Right ventricle myocardium superior (tissue), 1 donor: ENCODE measurements around the gene CORO1C. TPM values are rescaled to one million over a fixed set of nuclear protein-coding genes. Genes with fewer than 3 reads are reported as not detected.
A peak's percentile ranks its signal among the peaks of the same experiment; 100 is the strongest.
"Not testable (repeated sequence)": the region's sequence is repeated elsewhere in the genome, so short reads cannot be mapped to it uniquely, and the experiment has no call there.

Experiments used
- ATAC-seq: fragments of 200-7000 bp; cut with Tn5 transposase; one replicate; pipeline ENCODE4 v1.9.1; 2020; ENCODE audit warnings: mild to moderate bottlenecking; ENCODE audit not compliant: poor library complexity
- DNase-seq: peaks from one replicate; pipeline ENCODE4 v3.0.0-alpha.2; 2020
- intact Hi-C: fragments of 100-400 bp; cut with DNase I; formaldehyde crosslinking; loops from one replicate; pipeline ENCODE4 v1.11.2; 2022
- total RNA-seq: library from RNA; stranded (reverse); fragmentation: NEBNext Ultra II Directional; extraction: Animal tissue kit (Norgen Biotek cat#: 25700); gene quantifications from one replicate; pipeline ENCODE4 v1.2.1, GENCODE V29; 2021
- donor health status: DM: no; HTN: yes; CAD: no; lungs with severe emphysema.

The CORO1C gene
- total RNA-seq, 1 donor from 2014 or later, result 69.1 TPM

DNA sequence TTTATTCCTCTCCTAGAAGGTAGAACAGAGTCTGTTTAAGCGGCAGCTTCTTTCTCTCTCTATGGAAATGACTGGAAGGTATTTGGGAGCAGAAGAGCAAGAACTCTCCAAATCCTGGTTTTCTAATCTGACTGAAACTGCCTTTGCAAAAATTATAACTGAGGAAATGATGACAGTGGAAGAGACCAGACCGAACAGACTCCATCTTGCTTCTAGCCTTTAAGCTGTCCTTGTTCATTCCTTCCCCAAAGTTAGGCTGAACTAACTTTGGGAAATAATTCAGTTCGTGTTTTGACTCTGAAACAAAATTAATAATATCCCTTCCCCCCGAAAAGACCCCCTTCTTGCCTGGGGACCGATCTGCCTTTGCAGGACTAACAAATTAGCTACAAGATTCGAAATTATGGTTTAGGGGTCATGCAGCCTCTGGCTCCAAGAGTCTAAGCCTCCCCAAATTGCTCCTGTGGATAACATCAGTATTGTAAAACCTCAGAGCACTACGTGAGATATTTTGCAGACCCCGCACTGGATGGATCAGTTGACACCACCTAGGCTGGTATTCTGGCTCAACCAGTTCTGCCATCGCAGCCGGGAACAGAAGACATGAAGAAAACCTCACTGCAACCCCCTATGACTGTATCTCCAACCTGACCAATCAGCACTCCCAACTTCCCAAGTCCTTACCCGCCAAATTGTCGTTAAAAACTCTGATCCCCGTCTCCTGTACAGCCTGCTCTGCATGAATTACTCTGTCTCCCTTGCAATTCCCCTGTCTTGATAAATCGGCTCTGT lies 111.8 kb downstream of the CORO1C start:
- DNase-seq (no peak), ATAC-seq (no peak)
- intact Hi-C loops, result loop anchor here (2.0 kb wide), 1 partner anchor 55 kb away; no protein-coding TSS in a partner anchor

DNA sequence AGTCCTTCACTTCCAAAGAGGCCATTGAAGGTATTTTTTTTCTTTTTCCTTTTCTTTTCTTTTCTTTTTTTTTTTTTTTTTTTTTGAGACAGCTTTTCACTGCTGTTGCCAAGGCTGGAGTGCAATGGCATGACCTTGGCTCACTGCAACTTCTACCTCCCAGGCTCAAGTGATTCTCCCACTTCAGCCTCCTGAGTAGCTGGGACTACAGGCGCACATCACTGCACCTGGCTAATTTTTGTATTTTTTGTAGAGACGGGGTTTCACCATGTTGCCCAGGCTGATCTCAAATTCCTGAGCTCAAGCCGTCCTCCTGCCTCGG lies 112.4 kb downstream of the CORO1C start:
- ATAC-seq, result not testable (repeated sequence)
- intact Hi-C loops, result loop anchor here (2.0 kb wide), 1 partner anchor 54 kb away; no protein-coding TSS in a partner anchor

DNA sequence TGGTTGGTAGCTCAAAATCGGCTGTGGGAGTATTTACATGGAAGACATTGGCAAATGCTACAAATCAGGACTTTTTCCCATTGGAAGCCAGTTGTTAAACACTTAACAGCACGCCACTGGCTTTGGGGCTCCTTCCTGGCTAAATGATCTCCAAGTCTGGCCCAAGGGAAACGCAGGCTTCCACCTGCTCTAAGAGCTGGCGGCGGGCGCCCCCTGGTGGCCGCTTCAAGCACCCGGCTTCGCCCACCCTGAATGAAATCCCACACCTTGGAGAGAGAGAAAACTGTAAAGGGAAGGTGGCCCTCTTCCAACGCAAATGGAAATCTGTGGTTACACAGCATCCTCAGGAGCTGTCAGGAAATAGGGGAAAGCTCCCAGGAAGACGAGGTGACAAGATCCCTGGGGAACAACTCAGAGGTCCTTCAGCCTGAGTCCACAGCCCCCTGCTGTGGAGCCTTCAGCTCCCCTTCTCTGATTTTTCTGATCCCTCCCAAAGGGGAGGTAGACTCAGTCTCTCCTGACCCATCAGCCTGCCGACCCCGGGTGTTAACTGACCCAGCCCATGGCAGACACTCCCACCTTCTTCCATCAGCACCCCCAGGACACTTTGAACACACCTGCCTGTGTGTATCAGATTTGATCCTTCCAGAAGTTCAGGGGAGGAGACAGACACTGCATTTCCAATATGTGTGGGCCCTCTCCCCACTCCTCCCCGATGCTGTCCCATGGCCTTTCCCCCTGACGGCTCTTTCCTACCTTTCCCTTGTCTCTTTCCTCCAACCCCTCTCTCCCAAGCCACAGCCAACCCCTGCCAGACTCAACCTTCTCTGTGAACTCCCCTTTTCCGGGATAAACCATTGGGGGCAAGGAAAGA lies 113.0 kb downstream of the CORO1C start:
- peak; percentile 88 for DNase-seq
- intact Hi-C loops, result loop anchor here (2.0 kb wide), 1 partner anchor 54 kb away; no protein-coding TSS in a partner anchor
- peak; percentile 91 for ATAC-seq

More for the DNA sequence above, 112.4 kb downstream of the CORO1C start:
- DNase-seq, result not testable (repeated sequence)

DNA sequence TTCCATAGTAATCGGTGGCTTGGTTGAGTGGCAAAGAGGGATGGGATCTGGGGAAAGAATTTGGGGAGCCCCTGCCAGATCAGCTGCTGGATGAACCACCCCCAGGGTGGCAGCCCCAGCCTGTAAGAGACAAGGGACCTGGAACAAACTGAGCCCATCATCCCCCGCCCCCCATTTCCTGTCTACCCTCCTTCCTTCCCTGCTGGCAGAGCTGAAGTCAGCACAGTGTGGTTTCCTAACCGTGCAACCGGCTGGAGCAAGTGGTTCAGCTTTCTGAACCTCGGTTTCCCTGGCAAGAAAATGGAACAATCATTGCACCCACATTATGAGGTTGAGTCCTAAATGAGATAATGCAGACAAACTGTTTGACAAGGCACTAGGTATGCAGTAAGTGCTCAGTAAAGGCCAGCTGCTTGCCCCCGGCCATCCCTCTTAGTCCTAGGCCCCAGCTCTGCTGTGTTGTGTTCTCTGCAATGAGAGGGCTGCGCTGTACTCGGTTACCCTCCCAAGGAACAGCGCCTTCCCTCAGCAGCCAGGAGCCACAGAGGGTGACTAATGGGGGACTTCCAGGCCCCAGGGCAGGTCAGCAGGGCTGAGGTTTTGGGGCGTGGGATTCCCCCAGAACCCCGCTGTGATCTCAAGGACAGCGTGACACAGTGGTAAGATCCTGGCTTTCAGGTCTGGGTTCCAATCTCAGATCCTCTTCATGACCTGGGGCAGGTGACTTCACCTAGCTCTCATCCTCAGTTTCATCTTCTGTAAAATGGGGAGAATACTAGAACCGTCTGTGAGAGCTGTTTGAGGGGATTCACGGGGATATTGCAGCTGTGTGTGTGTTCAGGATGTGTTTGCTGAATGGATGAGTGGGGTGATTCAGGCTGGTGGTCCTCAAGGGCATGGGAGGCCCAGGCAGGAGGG lies 114.1 kb downstream of the CORO1C start:
- ATAC-seq (peak; percentile 36), DNase-seq (peak; percentile 61)
- intact Hi-C loops, result no loop called here

DNA sequence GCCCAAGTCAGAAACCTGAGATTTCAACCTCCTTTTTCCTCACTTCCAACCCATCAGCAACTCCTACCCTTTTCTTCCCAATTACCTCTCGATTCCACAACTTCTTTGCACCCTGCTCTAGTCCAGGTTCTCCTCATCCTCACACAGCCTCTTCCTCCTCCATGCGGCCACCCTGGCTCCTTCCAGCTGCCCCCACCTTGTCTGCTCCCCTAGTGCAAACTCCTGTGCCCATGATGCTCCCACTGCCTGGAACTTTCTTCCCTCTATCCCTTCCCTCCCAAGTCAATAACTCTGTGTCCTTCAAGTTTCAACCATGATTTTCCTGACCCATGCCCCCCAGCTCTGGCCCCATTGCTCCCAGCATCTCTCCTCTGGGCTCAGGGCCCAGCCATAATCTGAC lies 115.0 kb downstream of the CORO1C start:
- ATAC-seq (no peak), DNase-seq (no peak)
- intact Hi-C loops, result no loop called here

DNA sequence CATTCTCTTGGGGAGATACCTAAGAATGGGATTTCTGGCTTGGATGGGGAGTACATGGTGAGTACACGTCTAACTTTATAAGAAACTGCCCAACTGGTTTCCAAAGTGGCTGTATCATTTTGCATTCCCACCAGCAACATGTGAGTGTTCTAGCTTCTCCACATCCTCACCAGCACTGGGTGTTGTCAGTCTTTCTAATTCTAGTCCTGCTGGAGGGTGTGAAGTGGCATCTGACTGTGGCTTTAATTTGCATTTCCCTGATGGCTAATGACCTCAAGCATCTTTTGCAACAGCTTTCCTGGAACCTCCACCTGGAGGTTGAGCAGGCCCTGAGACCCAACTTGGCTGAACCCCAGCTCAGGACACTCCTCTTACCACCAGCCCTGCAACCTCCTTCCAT lies 115.4 kb downstream of the CORO1C start:
- no peak for DNase-seq
- intact Hi-C loops, result no loop called here
- no peak for ATAC-seq

DNA sequence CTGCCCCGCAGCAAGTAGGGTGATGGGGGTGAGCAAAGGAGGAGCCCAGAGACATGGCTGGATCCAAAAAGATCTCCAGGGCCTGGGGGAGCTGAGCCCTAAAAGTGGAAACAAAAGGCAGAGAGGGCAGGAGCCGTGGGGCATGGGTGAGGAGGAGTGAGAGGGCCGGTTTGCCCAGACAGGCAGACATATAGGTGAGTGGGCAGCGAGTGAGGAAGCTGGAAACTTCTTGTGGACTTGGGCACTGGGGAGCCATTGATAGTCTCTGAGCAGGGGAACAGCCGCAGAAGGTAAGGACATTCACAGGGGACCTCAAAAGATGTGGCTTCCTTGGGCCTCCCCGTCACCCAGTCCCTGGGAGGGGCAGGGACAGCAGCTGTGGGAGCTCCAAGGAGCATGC lies 116.7 kb downstream of the CORO1C start:
- no peak for DNase-seq
- no peak for ATAC-seq
- intact Hi-C loops, result no loop called here

DNA sequence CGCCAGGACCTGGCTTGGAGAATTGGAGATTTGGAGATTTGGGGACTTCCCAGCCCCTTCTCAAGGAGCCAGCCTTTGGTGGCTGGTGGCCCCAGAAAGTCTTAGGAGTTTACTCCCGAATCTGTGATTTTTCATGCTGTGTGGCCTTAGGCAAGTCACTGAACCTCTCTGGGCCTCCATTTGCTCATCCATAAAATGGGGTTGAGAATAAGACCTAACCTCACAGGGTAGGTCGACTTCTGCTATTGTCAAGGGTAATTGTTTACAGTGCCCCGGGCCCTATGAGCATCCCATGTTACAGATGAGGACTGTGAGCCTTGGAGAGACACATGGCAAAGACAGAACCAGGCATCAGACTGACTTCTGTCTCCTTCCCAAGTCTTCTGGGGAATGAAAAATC lies 117.3 kb downstream of the CORO1C start:
- DNase-seq (no peak), ATAC-seq (no peak)
- intact Hi-C loops, result no loop called here

DNA sequence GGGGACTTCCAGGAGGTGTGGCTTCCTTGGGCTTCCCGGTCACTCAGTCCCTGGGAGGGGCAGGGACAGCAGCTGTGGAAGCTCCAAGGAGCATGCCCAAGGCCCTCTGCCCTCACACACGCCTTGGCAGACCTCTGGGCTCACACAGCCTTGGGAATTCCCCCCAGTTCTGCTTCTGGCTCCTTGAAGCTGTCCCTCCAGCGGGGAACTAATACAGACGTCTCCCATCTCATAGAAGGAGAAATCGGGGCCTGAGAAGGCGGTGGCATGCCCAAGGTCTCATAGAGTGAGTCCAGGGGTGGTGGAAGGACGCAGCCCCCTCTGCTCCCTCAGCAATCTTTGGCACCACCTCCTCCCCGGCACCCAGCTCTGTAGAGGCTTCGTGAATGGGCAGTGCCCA lies 117.8 kb downstream of the CORO1C start:
- intact Hi-C loops, result no loop called here
- DNase-seq, result no peak
- no peak for ATAC-seq

DNA sequence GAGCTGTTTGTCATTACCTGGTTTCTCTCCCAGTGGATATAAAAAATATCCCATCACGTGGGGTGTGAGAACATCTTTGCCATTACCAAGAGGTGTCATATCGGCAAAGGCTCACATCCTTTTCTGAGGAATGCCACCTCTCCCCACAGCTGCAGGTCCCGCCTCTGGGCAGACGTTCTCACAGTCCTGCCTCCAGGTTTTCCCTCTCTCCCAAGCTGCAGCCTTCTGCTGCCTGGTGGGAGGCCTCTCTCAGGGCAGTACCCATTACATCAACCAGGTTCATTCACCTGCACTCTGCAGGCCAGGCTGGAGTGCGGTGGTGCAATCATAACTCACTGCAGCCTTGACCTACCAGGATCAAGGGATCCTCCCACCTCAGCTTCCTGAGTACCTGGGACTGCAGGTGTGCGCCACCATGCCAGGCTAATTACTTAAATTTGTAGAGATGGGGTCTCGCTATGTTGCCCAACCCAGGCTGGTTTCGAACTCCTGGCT lies 118.5 kb downstream of the CORO1C start:
- ATAC-seq, result no peak
- intact Hi-C loops, result no loop called here

DNA sequence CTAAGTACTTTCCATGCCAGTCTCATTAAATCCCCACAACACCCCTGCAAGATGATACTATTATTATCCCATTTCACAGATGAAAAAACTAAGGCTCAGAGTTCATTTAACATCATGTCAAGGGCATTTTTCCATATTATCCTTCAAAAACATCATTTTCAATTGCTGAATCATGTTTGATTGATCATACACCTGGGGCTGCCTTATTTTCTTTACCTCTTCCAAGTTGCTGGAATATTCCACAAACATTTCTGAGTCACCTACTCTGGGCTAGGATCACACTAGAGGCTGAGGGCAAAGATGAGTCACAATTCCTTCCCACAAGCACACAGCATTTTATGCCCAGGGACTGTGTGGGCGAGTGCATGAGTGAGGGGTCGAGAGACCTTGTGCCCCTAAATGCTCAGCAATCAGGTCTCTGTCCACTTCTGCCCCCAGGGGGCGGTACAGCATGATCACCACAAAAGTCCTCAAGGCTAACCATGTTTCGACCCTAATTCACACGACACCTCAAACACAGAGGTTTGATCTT lies 119.4 kb downstream of the CORO1C start:
- no peak for ATAC-seq
- DNase-seq, result no peak
- intact Hi-C loops, result no loop called here

More for the DNA sequence above, 118.5 kb downstream of the CORO1C start:
- no peak for DNase-seq

DNA sequence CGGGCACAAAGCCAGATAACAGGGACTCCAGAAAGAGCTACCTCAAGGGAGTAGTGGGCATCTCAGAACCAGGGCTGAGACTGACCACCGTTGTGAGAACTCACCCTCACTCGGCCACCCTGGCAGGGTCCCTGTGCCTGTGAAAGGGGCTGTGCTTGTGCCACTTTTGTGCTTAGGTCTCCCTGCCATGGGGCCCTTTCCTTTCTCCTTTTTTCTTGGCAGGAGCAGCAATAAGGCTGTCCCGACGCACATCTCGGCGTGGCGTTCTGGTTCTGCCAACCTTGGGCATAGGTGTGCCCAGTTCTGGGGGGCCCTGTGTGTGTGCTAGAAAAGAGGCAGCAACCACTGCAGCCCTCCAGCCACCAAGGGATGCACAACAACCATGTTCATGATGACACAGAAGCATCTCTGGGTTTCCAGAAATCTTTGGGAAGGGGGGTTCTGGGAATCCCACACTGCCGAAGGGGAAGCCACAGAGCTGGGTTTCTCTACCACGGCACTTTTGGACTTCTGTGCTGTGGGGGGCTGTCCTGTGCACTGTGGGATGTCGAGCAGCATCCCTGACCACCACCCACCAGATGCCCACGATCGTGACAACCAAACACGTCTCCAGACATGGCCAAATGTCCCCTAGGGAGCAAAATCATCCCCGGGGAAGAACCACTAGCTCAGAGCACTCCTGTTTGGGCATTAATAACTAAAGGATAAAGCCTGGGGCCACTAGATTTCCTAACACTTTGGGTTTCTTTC lies 120.3 kb downstream of the CORO1C start:
- DNase-seq (no peak), ATAC-seq (no peak)
- intact Hi-C loops, result no loop called here

DNA sequence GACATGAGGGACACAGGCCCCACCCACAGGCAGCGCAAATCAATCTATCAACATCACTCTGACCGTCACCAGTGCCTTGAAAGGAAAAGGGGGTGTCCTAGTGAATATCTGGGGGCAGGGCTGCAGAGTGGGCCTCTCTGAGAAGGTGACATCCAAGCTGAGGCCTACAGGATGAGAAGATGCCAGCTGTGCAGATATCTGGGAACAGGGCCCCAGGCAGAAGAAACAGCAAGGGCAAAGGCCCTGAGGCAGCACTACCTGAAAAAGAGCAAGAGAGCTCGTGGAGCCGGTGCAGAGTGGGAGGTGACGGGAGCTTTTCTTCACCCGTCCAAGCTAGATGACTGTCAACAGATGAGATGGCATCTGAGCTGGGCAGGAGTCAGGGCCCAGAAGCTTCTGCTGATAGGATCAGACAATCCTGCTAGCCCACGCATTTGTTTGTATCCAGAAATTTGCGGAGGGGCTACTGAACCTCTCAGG lies 120.9 kb downstream of the CORO1C start:
- ATAC-seq, result no peak
- no peak for DNase-seq
- intact Hi-C loops, result no loop called here

DNA sequence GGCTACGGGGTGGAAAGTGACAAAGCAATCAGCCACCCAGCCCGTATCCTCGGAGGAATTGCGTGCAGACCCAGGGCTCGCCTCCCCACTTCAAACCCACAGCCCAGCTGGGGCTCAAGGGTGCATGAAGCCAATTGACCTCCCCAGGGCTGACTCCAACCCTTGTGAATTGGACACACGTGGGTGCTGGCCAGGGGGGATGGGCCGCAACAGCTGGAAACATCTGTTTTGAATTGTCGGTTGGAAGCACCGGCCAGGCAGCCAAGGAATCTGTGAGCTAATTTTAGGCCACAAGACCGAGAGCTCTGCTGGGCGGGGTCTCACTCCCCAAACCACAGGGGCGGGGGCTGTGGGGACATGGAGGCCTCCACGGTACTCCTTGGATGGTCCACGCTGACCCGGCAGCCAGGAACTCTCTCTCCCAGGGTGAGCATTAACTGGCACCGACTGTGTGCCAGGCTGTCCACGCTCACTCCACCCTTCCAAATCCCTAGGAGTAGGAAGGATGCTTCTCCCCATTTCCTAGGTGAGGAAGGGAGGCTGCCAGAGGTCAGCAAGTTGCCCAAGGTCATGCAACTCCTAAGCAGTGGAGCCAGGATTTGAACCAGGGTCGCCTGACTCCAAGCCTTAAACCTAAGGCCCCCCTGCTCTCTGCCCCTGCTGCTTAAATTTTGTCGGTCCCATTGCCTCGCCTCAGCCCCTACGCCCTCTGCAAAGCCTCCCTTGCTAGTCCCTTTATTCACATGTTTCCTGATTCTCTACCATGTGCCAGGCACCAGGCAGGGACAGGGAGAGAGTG lies 121.6 kb downstream of the CORO1C start:
- DNase-seq (peak; percentile 85), ATAC-seq (peak; percentile 87)
- intact Hi-C loops, result no loop called here

DNA sequence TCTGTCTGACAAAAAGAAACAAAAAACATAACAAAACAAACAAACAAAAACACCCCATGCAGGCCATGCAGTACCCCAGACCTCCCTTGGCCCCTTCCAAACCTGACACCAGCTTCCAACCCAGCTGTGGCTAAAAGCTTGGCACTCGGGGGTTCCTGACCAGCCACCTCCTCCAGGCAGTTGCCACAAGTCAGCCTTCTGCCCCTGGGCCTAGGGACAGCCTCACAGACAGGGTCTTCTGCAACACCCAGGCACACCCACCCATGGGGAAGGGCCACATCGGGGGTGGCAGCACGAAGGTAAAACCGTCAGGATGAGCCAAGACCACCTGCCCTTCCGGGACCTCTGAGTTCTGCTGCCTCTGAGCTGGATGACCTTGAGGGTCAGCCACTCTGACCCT lies 122.7 kb downstream of the CORO1C start:
- ATAC-seq (no peak), DNase-seq (no peak)
- intact Hi-C loops, result no loop called here

DNA sequence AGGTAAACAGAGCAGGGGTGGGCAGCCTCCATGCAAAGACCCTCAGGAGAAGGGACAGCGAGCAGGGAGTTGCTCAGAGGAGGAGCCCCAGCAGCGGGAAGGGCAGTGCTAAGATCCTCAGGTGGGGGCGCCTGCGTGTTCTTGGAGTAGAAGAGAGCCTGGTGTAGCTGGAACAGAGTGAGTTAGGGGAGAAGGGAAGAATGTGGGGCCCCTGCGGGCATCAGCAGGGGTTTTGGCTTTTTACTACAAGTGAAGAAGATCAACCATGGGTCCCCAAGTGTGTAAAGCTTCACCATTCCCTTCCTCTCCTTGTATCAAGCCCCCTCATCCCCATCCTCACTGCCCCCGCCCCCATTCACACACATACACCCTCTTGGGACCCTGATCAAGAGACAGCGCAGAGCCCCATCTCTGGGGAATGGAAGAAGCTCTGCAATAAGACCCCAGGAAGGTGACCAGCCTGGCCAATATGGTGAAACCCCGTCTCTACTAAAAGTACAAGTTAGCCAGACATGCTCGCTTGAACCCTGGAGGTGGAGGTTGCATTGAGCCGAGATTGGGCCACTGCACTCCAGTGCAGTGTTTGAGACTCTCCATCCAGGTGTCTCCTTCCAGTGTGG lies 123.2 kb downstream of the CORO1C start:
- intact Hi-C loops, result no loop called here
- no peak for DNase-seq
- no peak for ATAC-seq
